ENCODE measurements around the gene SCG3.

SCG3 gene

DNA sequence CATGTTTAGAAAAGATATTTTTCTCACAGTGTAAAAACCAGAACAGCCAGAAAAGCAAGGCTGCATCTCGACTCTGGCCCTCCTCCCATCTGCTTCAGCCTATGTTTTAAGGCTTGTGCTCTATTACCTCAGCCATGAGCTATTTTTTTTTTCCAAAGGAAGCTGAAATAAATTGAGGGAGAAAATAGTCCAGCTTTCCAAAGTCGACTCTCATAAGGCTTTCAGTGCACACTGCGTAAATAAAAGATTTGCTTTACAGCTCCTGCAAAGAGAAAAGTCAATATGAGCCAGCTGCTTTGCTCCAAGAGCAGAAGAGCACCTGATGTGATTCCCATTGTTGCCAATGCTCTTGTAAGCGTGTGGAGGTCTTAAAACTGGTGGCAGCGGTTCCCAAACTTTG lies 26.7 kb downstream of the SCG3 start:
- Histone ChIP-seq H3K27me3 (ENCODE audit: insufficient read depth, low read length) (no peaks in the 10 kb centered on the region), H3K9ac (ENCODE audit: low read length) (no peak overlapping the region), H3K9me3 (ENCODE audit: low read length) (no peaks in the 10 kb centered on the region), H4K20me1 (ENCODE audit: insufficient read depth, low read length) (no peaks in the 10 kb centered on the region), H3K79me2 (ENCODE audit: insufficient read depth, low read length) (no peaks in the 10 kb centered on the region), H3K4me3 (ENCODE audit: low read depth, low read length, poor library complexity, severe bottlenecking) (no peak overlapping the region), H3K4me2 (ENCODE audit: low read length) (no peak overlapping the region), H3F3A (ENCODE audit: insufficient read depth, low read length) (no peaks in the 10 kb centered on the region), H2AFZ (ENCODE audit: low read length) (no peak overlapping the region), H3K9me2 (ENCODE audit: low read depth, low read length) (no peaks in the 10 kb centered on the region), H3K4me1 (ENCODE audit: insufficient read depth, low read length, severe bottlenecking) (no peaks in the 10 kb centered on the region), H3K36me3 (ENCODE audit: insufficient read depth, low read length) (no peaks in the 10 kb centered on the region), H3K27ac (ENCODE audit: low read depth, low read length, poor library complexity, severe bottlenecking) (no peak overlapping the region)
- TF ChIP-seq, protein P1, sequence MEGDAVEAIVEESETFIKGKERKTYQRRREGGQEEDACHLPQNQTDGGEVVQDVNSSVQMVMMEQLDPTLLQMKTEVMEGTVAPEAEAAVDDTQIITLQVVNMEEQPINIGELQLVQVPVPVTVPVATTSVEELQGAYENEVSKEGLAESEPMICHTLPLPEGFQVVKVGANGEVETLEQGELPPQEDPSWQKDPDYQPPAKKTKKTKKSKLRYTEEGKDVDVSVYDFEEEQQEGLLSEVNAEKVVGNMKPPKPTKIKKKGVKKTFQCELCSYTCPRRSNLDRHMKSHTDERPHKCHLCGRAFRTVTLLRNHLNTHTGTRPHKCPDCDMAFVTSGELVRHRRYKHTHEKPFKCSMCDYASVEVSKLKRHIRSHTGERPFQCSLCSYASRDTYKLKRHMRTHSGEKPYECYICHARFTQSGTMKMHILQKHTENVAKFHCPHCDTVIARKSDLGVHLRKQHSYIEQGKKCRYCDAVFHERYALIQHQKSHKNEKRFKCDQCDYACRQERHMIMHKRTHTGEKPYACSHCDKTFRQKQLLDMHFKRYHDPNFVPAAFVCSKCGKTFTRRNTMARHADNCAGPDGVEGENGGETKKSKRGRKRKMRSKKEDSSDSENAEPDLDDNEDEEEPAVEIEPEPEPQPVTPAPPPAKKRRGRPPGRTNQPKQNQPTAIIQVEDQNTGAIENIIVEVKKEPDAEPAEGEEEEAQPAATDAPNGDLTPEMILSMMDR (IDR thresholded peaks at IDR 0.05; ENCODE audit: low read length): no peak
- no peak for TF ChIP-seq EZH2 (IDR thresholded peaks at IDR 0.05; ENCODE audit: borderline replicate concordance, low read length)

DNA sequence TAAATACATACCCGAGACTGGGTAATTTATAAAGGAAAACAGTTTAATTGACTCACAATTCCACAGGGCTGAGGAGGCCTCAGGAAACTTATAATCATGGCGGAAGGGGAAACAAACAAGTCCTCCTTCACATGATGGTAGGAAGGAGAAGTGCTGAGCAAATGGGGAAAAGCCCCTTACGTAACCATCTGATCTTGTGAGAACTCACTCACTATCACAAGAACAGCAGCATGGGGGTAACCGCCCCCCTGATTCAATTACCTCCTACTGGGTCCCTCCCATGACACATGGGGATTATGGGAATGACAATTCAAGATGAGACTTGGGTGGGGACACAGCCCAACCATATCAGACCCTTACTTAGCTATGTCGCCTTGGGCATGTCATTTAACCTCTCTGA lies 27.7 kb downstream of the SCG3 start:
- no peak overlapping the region for H3K4me3 ChIP-seq (ENCODE audit: low read depth, low read length, poor library complexity, severe bottlenecking)
- no peaks in the 10 kb centered on the region for H3K27me3 ChIP-seq (ENCODE audit: insufficient read depth, low read length)
- no peaks in the 10 kb centered on the region for H3K36me3 ChIP-seq (ENCODE audit: insufficient read depth, low read length)
- H3K4me1 ChIP-seq (ENCODE audit: insufficient read depth, low read length, severe bottlenecking): no peaks in the 10 kb centered on the region
- H3K9ac ChIP-seq (ENCODE audit: low read length): no peak overlapping the region
- no peak overlapping the region for H2AFZ ChIP-seq (ENCODE audit: low read length)
- no peaks in the 10 kb centered on the region for H4K20me1 ChIP-seq (ENCODE audit: insufficient read depth, low read length)
- no peaks in the 10 kb centered on the region for H3K9me2 ChIP-seq (ENCODE audit: low read depth, low read length)
- H3K4me2 ChIP-seq (ENCODE audit: low read length): no peak overlapping the region
- no peak for TF ChIP-seq EZH2 (IDR thresholded peaks at IDR 0.05; ENCODE audit: borderline replicate concordance, low read length)
- TF ChIP-seq, protein P1 (IDR thresholded peaks at IDR 0.05; ENCODE audit: low read length): no peak
- H3F3A ChIP-seq (ENCODE audit: insufficient read depth, low read length): no peaks in the 10 kb centered on the region
- H3K27ac ChIP-seq (ENCODE audit: low read depth, low read length, poor library complexity, severe bottlenecking): no peak overlapping the region
- no peaks in the 10 kb centered on the region for H3K79me2 ChIP-seq (ENCODE audit: insufficient read depth, low read length)
- H3K9me3 ChIP-seq (ENCODE audit: low read length): no peaks in the 10 kb centered on the region

DNA sequence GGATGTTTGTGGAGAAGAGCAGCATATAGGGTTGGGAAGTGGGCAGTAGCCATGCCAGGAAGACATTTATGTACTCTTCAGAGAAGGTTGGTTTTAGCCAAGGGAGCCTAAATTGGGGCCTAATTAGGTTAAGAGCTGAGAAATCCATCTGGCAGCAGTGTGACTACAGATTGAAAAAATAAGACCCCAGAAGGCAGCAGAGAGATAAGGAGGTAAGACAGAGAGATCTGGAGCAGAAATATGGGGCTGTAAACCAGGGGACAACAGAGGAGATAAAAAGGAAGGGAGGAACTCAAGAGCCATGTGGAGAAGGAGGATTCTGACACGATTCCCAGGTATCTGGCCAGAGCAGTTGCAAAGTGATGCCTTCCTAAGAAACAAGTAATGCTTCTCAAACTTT lies 32.9 kb downstream of the SCG3 start:
- Histone ChIP-seq H3K4me1 (ENCODE audit: insufficient read depth, low read length, severe bottlenecking) (peaks cover 4% of the 10 kb centered on the region), H4K20me1 (ENCODE audit: insufficient read depth, low read length) (no peaks in the 10 kb centered on the region), H3K36me3 (ENCODE audit: insufficient read depth, low read length) (no peaks in the 10 kb centered on the region), H3K9me2 (ENCODE audit: low read depth, low read length) (no peaks in the 10 kb centered on the region), H3K79me2 (ENCODE audit: insufficient read depth, low read length) (no peaks in the 10 kb centered on the region), H3K9me3 (ENCODE audit: low read length) (no peaks in the 10 kb centered on the region), H3K9ac (ENCODE audit: low read length) (no peak overlapping the region), H3K27me3 (ENCODE audit: insufficient read depth, low read length) (no peaks in the 10 kb centered on the region), H3K4me2 (ENCODE audit: low read length) (no peak overlapping the region), H2AFZ (ENCODE audit: low read length) (no peak overlapping the region), H3K27ac (ENCODE audit: low read depth, low read length, poor library complexity, severe bottlenecking) (no peak overlapping the region), H3K4me3 (ENCODE audit: low read depth, low read length, poor library complexity, severe bottlenecking) (no peak overlapping the region), H3F3A (ENCODE audit: insufficient read depth, low read length) (no peaks in the 10 kb centered on the region)
- no peak for TF ChIP-seq EZH2 (IDR thresholded peaks at IDR 0.05; ENCODE audit: borderline replicate concordance, low read length)
- TF ChIP-seq, protein P1 (IDR thresholded peaks at IDR 0.05; ENCODE audit: low read length): no peak
